AG04450 (cell line): ENCODE results near the gene OSER1. TPM values are rescaled to one million over a fixed set of nuclear protein-coding genes. Genes with fewer than 3 reads are reported as not detected.
A peak's percentile ranks its signal among the peaks of the same experiment; 100 is the strongest.

ENCODE experiments used
- CTCF ChIA-PET: fragments of 300-600, 350-600 bp; formaldehyde crosslinking; extraction: SDS; loops from one replicate; lab custom pipeline; 2022; ENCODE audit warnings: antibody characterized with exemption, inconsistent platforms; lab: Charles Lee
- POLR2A ChIA-PET: fragments of 350-600 bp; formaldehyde crosslinking; extraction: SDS; loops from one replicate; lab custom pipeline; 2021; ENCODE audit warnings: antibody characterized with exemption, inconsistent platforms; lab: Yijun Ruan, JAX
- DNase-seq: peaks from one replicate; pipeline ENCODE4 v3.0.0-alpha.2; 2011; ENCODE audit warnings: low read depth, low spot score
- H3K27ac ChIP-seq: one replicate; pipeline ENCODE4 v1.5.1; 2012; ENCODE audit warnings: low read depth, low read length, control low read depth
- H3K27me3 ChIP-seq: one replicate; pipeline ENCODE4 v1.6.0; 2012; ENCODE audit warnings: low read length; ENCODE audit not compliant: control insufficient read depth, insufficient read depth
- H3K4me3 ChIP-seq: 2 replicates; pipeline ENCODE4 v1.5.1; 2011; ENCODE audit warnings: mild to moderate bottlenecking, low read depth, low read length, control low read depth
- H3K9me3 ChIP-seq: 2 replicates; pipeline ENCODE4 v1.5.1; 2012; ENCODE audit warnings: low read length; ENCODE audit not compliant: control insufficient read depth, insufficient read depth
- polyA minus RNA-seq: library from RNA; depleted of rRNA, polyadenylated mRNA; stranded (reverse); fragments of >200 nt; gene quantifications from 2 replicates; pipeline ENCODE4 v1.2.3, GENCODE V29; 2011; rRNA and poly(A)+ RNA removed
- polyA plus RNA-seq: library from polyadenylated mRNA; depleted of rRNA; stranded (reverse); fragments of >200 nt; gene quantifications from 2 replicates; pipeline ENCODE4 v1.2.3, GENCODE V29; 2011; rRNA removed
- TF ChIP-seq, protein P1 (sequence below): IDR thresholded peaks from 2 replicates; pipeline ENCODE4 v1.5.1; 2011; ENCODE audit warnings: low read depth, low read length, control low read depth, inconsistent platforms

OSER1 gene
- polyA plus RNA-seq (52.2 and 59.3 TPM in 2 replicates), polyA minus RNA-seq (44.6 and 45.0 TPM in 2 replicates)

DNA sequence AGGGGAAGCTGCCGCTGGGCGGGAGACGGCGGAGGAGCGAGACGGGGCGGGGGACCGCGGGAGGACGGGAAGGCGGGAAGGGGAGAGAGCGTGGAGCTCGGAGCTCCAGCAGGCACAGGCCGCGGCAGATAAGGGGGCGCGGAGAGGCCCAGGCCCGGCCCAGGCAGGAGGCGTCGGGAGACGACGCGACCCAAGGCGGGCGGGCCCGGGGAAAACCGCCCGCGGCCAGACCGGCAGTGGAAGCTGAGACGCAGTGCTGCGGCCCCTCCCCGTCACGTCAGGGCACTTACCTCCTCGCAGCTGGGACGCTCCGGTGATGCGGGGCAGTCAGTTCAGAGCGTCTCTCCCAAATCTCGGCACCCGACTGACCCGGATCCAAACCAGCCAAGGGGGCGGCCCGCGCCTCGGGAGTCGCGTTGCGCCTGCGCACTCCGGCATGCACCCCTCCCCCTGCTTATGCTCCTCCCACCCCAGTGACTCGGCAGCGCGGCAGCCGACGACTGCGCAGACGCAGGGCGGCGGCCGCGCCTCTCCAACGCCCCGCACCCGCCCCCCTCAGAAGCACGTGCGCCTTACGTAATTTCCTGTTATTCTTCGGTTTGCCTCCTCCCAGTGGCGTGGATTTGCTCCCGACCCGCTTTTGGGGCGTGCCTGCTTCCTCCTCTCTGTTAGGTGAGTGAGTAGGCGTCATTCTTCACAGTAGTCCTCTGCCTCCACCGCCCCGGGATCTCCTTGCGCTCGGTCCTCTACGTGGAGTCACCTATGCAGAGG lies at the start of gene OSER1:
Gene OSER1 (minus strand): TSS at position 366 of the 771 bp plus-strand sequence. CDS start 3,814 bp downstream, outside the sequence.
- ChIA-PET CTCF (interaction anchor here (1.0 kb wide), 1 partner anchor 100 kb away, joined by 4 read pairs; the partner anchor contains the start of gene FITM2), POLR2A (no interaction called here)
- Histone ChIP-seq H3K4me3 (peak within 1 kb of the TSS; percentile 95), H3K27me3 (no peaks in the 10 kb centered on the region), H3K9me3 (no peaks in the 10 kb centered on the region), H3K27ac (peak within 1 kb of the TSS; percentile 89)
- DNase-seq: peak; percentile 92
- TF ChIP-seq, protein P1, sequence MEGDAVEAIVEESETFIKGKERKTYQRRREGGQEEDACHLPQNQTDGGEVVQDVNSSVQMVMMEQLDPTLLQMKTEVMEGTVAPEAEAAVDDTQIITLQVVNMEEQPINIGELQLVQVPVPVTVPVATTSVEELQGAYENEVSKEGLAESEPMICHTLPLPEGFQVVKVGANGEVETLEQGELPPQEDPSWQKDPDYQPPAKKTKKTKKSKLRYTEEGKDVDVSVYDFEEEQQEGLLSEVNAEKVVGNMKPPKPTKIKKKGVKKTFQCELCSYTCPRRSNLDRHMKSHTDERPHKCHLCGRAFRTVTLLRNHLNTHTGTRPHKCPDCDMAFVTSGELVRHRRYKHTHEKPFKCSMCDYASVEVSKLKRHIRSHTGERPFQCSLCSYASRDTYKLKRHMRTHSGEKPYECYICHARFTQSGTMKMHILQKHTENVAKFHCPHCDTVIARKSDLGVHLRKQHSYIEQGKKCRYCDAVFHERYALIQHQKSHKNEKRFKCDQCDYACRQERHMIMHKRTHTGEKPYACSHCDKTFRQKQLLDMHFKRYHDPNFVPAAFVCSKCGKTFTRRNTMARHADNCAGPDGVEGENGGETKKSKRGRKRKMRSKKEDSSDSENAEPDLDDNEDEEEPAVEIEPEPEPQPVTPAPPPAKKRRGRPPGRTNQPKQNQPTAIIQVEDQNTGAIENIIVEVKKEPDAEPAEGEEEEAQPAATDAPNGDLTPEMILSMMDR: no peak

DNA sequence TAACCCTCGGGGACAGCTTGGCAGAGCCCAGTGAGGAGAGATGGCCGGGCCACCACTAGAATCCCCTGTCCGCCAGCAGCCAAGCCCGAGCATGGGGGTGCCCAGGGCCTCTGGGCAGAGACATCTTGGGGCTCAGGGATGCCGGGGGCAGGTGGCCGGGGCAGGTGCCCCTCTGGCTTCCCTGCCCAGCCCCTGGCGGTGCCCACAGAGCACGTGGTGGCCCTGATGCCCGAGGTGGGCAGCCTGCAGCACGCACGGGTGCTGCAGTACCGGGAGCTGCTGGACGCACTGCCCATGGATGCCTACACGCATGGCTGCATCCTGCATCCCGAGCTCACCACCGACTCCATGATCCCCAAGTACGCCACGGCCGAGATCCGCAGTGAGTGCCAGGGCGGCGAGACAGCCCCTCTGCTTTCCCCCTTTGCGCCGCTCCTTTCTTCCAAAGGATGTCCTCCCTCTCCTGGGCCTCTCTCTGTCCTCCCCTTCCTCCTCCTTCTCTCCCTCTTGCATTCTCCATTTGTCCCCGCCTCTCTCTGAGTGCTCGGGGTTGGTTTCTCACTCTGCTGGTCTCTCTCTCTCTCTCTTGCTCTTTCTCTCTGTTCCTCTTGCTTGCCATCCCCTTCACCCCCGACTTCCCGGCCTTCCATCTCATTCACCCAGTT lies 47.8 kb upstream of the OSER1 start:
- no peak overlapping the region for H3K4me3 ChIP-seq
- ChIA-PET CTCF (no interaction called here), POLR2A (no interaction called here)
- H3K27me3 ChIP-seq: peaks cover 3% of the 10 kb centered on the region
- no peak for DNase-seq
- no peaks in the 10 kb centered on the region for H3K9me3 ChIP-seq
- TF ChIP-seq, protein P1: no peak
- no peak overlapping the region for H3K27ac ChIP-seq

DNA sequence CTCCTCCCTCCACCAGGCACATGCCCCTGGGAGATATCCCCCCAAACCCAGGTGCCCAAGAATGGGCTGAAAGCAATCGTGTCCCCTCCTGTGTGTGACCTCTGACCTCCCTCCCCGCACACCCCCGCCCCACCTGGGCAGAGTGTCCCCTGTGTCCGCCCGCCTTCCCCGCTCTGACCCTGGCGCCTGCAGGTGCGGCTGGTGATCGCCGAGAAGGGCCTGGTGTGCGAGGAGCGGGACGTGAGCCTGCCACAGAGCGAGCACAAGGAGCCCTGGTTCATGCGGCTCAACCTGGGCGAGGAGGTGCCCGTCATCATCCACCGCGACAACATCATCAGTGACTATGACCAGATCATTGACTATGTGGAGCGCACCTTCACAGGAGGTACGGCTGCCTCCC lies 46.4 kb upstream of the OSER1 start:
- Histone ChIP-seq H3K4me3 (no peak overlapping the region), H3K9me3 (no peaks in the 10 kb centered on the region), H3K27ac (no peak overlapping the region), H3K27me3 (peaks cover 3% of the 10 kb centered on the region)
- no peak for DNase-seq
- POLR2A ChIA-PET: no interaction called here
- TF ChIP-seq, protein P1: no peak
- CTCF ChIA-PET: no interaction called here

GRCh38 chr20:44255942-44256341 lies 45.4 kb upstream of the OSER1 start:
- TF ChIP-seq, protein P1: no peak
- POLR2A ChIA-PET: no interaction called here
- no peak overlapping the region for H3K4me3 ChIP-seq
- no peak for DNase-seq
- CTCF ChIA-PET: no interaction called here
- peaks cover 5% of the 10 kb centered on the region for H3K27me3 ChIP-seq
- H3K9me3 ChIP-seq: no peaks in the 10 kb centered on the region
- no peak overlapping the region for H3K27ac ChIP-seq

DNA sequence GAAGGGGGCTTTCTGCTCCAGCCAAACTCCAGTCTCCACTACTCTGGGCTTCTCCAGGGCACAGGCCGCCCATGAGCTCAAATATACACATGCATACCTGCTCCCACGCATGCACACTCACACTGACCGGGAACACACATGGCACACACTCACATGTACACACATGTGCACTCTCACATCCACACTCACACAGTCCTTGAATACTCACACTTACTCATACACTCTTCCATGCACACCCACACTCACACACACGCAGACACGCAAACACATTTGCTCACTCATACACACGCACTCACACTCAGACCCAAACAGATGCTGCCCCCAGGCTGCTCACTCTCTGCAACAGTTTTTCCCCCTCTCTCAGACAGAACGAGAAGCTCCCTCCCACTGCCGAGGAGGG lies 43.5 kb upstream of the OSER1 start:
- POLR2A ChIA-PET: no interaction called here
- no peak overlapping the region for H3K27ac ChIP-seq

More for the DNA sequence above, 43.5 kb upstream of the OSER1 start:
- TF ChIP-seq, protein P1: no peak
- CTCF ChIA-PET: no interaction called here
- DNase-seq: no peak
- Histone ChIP-seq H3K27me3 (peaks cover 2% of the 10 kb centered on the region), H3K4me3 (no peak overlapping the region), H3K9me3 (no peaks in the 10 kb centered on the region)
